CD4-positive, alpha-beta T cell treated with Interleukin-15 for 1 hour (primary cell): ENCODE measurements around the gene CCDC97.
"Not testable (repeated sequence)": the region's sequence is repeated elsewhere in the genome, so short reads cannot be mapped to it uniquely, and the experiment has no call there.

Source experiments
- DNase-seq: peaks from one replicate; pipeline ENCODE4 v3.0.0-alpha.2; 2020

Gene CCDC97

DNA sequence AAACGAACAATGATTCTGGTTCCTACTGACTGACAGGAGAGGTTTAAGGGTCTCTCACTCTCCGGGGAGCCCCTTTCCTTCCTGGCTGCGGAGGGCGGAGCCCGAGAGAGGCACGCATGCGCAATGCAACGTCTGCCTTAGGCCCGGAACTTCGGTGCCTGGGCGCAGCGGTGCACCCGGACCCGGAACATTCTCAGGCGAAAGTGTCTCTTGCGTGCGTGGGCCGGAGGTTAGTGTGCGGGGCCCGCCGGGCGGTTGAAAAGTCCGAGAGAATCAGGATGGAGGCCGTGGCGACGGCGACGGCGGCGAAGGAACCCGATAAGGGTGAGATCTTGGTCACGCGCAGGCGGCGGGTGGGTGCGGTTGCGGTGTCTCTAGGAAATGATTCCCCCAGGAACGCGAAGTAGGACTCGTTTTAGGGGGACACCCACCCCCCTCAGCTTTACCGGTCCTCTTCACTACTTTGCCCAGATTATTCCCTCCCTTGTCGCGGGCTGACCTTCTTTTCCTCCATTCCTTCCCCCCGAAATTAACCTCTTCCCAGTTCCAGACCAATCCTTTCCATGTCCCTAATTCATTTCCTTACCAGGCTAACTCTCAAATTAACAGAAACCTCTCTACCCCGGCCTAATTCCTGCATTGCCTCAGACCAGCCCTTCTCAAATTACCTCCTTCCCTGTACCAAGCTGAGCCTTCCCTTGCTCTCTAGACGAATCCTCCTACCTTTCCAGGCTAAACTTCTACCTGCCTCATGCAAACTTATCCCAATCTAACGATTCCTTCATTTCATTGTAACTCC is at the start of gene CCDC97:
Gene CCDC97 (plus strand): TSS at position 140 of the 799 bp plus-strand sequence. CDS start 139 bp downstream, at position 279.
- DNase-seq: peak; percentile 89

DNA sequence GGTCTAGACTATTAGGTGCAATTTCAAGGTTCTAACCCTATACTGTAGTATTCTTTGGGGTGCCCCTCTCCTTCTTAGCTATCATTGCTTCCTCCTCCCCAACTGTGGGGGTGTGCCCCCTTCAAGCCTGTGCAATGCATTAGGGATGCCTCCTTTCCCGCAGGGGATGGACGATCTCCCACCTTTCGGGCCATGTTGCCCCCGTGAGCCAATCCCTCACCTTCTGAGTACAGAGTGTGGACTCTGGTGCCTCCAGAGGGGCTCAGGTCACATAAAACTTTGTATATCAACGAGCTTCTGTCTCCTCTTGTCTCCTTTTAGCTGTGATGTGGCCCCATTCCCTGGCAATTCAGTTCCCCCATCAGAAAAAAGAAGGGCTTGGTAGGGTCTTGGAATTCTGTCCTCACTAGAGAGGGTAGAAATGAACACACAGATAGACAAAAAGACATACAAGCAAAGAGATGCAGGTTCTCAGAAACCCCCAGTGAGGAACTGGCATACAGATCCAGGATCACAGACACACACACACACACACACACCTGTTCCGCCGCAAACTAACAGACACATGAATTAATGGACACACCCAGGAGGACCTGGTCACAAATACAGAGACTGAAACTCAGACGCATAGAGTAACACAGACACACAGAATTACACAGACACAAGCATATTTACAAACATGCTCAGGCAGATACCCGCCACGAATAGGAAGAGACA is 48.3 kb upstream of the CCDC97 start:
- no peak for DNase-seq

DNA sequence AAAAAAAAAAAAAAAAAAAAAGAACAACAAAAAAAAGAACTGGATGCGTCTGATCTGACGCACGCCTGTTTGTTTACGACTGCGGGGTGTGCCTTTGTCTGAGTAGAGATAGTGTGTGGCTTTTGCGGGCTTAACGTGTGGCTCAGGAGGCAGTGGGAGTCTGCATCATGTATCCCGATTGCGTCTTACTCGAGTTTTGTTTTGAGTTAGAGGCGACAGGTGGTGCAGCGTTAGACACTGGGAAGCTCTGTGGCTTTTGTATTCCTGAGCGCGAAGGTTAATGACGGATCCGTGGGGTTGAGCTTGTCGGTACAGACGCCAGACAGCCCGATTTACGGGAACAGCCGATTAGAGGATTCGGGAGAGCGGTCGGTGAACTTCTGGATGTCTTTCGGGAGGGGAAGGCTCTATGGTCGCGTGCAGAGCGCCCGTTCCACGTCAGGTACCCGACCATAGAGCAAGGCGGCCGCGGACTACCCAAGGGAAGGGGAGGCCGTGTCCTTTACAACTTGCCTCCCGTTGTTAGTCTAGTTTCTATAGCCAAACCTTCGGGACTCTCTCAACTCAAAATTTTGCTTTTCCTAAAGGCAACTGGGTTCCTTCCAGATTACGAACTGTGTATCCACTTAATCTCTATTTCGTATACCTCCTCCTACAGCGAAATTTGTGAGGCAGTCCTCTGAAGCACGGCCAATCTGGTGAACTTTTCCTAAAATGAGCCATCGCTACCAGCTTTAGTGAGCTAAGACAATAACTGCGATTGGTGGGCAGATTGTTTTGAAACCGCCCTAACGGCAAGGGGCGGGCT is 46.7 kb upstream of the CCDC97 start:
- peak; percentile 94 for DNase-seq

DNA sequence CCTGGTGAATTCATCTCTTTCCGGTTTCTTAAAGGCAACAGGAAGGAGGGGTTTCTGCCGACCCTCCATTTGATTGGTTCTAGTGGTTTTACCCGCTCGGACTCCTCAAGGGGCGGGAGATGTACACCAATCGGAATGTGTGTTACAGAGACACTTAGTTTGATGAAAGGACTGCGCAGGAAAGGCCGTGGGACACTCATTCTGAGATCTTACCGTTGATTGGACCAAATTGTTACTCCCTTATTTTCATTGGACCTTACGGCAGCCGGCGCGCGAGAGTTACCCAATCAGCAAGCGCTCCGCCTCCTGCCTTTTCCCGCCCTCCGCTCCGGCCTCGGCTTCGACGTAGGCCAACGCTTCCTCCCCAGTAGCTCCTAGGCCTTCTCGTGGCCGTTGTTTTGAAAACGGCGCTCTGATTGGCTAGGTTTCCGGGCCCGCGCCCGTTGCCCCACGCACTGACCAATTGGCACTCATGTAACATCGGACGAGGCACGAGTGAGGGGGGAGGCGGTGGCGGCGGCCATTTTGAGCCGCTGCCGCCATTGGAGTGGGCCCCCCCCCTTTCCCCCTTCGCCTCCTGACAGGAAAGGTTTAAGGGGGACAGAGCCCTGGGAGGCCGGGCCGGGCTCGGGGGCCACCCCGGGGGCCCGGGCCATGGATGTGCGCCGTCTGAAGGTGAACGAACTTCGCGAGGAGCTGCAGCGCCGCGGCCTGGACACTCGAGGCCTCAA is 46.0 kb upstream of the CCDC97 start, which contains the start of gene HNRNPUL1:
Gene HNRNPUL1 (plus strand): TSS at position 523 of the 731 bp plus-strand sequence. CDS start 132 bp downstream, at position 655.
- peak; percentile 99 for DNase-seq

DNA sequence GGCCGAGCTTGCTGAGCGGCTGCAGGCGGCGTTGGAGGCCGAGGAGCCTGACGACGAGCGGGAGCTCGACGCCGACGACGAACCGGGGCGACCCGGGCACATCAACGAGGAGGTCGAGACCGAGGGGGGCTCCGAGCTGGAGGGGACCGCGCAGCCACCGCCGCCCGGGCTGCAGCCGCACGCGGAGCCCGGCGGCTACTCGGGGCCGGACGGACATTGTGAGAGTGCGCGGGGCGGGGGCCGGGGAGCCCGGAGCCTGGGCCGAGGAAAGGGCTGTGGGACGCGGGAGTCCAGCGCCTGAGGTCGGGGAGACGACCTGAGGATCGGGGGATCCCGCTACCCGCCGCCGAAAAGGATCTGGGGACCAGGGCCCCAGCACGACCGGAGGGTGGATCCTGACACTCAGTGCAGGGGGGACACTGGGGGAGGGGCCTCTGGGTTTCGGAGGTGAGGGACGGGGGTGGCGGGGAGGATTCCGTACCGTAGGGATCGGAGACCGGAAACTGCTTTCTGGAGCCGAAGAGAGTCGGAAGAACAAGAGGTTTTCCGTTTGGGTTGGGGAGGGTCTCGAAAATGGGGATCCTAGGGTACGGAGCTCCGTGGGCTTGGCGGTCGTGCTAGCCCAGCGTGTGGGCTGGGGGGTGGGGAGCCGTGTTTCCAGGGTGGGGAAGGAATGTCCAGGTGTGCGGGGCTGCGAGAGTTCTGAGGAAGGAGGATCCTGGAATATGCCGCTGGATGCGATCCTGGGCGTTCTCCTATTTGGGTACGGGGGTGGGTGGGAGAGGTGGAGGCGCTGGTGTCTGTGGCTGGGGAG is 45.2 kb upstream of the CCDC97 start:
- DNase-seq: peak; percentile 47

DNA sequence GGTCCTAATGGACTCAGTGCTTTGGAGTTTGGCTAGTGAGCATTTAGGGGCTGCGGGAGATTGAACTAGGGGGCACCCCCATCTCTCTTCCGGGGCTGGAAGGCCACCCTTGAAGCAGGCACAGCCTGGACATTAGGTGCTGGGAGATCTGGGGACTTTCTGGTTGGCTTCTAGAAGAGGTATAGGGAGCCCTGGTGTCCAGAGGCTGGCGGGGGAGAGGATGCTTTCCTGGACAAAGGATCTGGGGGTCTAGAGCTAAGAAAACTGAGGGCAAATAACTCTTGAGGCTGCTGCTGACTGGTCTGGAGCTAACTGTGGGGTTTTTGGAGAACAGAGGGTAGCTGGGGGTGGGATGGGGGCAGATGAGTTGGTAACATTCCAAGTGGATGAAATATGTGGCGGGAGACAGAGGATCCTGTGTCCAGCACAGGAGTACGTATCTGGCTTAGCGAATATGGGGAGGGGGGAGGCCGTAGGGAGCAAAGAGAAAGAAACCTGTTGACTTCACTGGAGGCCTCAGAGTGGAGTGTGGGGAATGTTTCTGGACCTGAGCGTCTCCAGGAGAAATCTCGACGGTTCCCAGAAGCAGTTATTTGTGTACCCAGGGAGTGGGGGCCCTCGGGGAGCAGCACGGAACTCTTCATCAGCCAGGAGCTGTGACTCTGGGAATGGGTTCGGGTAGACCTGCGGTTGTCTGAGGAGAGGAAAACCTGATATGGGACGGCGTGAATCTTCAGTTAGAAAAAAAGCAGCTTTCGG is 44.4 kb upstream of the CCDC97 start:
- DNase-seq: no peak

DNA sequence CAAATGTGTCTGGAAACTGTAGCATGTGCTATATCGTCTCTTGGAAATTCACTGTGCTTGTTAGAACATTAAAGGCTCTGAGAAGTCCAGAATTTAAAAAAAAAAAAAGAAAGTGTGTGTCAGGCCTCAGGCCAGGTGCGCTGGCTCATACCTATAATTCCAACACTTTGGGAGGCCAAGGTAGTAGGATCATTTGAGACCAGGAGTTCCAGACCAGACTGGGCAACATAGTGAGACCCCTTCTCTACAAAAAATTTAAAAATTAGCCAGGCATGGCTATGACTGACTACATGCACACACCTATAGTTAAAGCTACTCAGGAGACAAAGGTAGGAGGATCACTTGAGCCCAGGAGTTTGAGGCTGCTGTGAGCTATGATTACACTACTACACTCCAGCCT is 40.9 kb upstream of the CCDC97 start:
- no peak for DNase-seq

DNA sequence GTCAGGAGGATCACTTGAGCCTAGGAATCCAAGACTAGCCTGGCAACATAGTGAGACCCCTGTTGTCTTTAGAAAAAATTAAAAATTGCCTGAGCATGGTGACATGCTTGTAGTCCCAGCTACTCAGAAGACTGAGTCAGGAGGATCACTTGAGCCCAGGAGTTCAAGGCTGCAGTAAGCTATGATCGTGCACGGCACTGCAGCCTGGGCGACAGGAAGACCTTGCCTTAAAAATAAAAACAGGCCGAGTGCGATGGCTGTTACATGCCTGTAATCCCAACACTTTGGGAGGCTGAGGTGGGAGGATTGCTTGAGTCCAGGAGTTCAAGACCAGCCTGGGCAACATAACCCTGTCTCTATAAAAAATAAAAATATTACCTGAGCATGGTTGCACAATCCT is 40.4 kb upstream of the CCDC97 start:
- no peak for DNase-seq

DNA sequence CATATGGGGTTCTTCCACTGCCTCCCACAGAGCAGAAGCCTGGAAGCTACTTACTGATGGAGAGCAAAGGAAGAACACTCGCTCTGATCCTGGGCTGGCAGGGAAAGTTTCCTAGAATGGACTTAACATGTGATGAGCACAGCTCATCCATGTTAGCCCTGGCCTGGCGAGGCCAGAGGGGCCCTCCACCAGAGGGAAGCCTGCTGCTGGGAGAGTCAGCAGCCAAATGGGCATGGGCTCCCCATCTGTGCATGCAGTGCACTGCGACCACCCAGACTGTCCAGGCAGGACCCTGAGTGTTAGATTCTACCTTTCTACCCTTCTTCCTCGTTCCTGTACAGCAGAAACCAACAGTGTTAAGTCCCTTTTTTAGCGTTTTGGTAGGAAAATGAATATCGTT is 36.9 kb upstream of the CCDC97 start:
- no peak for DNase-seq

DNA sequence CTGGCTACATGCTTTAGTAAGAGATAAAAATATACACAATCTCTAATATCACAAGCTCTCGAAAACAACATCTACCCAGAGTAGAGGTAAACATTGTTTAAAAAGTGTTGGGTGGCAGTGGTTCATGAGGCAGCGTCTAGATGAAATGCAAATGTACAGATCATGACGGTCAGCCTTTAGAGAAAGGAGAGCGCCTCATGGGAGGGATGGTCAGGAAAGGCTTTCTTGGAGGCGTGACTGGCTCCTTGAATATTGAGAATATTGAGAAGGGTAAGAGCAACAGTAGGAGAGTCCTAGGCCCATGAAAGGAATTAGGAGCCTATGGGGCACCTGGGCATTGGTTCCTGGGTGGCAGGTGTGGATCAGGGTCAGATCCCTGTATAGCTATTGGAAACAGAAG is 35.2 kb upstream of the CCDC97 start:
- DNase-seq: no peak

DNA sequence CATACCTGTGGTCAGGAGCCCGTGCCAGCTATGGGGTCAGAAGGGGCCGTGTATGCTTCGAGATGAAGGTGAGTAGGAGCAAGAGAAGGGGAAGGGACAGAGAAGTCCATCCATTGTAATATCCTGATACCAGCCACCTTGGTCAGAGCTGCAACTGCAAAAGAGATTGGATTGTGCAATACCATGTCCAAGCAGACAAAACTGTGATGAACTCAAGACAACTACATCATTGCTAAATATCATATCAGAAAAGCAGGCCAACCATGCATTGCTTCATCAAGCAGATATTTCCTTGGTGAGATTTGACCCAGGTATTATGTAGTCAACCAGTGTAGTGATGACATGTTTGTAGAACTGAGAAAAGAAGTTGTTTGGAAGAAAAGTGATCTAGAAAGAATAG is 33.7 kb upstream of the CCDC97 start:
- DNase-seq: no peak

DNA sequence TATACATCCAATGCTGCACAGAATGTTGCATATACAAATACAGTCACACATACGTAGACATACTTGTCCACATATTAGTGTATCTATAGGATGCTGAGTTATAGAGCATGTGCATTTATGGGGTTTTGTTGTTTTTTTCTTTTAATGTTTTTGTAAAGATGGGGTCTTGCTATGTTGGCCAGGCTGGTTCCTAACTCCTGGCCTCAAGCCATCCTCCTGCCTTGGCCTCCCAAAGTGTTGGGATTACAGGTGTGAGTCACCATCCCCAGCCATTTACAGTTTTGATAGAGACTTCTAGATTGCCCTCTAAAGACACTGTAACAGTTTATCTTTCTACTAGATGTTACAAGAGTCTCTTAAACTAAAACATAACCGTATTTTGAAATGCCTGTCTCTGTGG is 31.5 kb upstream of the CCDC97 start:
- DNase-seq: no peak

DNA sequence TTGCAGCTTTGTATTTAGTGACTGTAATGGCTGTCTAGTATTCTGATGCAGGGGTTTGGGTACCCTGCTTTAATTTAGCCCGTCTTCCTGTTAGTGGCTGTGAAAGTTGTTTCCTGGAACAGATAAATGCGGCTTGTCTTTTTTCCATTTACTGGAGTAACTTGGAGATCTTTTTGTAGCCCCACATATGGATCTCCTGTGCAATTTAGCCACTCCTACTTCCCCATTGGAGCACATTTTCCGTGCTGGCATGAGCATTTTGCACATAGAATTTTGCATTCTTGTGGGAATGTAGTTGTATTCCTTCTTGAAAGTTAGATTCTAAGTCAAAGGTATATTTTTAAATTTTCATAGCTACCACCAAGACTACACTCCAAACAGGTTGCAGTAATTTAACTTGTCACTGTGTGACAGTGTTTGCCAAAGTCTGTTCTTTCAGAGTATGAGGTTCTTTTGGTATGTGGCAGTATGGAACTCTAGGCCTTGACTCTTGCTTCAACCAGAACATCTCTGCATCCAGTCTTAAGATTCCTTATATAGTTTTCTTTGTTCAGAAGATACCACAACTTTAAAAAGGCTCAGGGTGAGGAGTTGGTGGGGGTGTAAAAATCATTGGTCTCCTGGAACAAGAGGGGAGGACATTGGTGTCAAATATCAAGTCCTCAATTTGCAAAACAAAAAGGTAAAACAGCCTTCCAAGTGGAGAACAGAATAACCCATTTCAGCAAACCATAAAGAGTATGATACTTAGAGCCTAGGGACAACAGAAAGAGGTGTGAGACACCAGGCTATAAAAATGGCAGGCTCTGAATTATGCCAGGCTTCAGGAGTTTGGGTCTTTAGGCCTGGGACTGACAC is 21.1 kb upstream of the CCDC97 start:
- no peak for DNase-seq

DNA sequence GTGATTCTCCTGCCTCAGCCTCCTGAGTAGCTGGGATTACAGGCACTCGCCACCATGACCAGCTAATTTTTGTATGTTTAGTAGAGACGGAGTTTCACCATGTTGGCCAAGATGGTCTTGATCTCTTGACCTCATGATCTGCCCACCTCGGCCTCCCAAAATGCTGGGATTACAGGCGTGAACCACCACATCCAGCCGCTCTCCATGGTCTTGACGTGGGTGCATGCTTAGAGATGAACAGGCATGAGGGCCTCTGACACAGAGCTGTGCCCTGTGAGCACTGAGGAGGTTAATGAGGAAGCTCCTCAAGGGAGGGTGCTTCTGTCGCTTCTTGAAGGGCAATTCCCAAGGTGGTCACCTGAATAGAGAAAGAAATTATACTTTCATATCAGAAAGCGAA is 20.2 kb upstream of the CCDC97 start:
- DNase-seq: not testable (repeated sequence)

DNA sequence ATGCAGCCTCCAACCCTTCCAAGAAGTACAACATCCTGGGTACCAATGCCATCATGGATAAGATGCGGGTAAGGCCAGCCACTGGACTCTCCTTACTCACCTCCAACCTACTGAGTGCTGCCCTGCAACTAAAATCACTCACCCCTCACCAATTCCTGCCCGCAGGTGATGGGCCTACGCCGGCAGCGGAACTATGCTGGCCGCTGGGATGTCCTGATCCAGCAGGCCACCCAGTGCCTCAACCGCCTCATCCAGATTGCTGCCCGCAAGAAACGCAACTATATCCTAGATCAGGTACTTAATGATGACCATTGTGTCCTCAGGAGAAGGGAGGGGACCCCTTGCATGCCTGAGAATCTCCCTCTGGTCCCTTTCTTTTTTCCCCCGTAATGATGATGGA is 15.6 kb upstream of the CCDC97 start:
- DNase-seq: no peak

DNA sequence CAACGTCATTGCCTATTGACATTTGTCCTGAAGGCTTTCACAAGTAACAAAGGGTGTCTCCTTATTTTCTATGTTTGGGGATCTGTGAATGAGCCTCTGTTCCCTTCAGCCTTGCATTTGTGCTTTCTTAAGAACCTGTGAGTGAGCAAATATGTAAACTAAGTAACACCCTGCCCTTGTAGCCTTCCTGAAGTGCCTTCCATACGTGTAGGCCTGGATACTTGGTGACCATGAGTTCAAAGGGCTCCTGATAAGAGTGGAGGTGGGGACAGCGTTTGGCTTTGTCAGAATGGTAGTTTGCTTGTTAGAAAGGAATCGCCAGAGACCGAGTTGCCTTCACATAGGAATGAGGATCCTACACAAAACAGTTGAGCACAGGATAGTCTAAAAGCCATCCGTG is 14.5 kb upstream of the CCDC97 start:
- no peak for DNase-seq

DNA sequence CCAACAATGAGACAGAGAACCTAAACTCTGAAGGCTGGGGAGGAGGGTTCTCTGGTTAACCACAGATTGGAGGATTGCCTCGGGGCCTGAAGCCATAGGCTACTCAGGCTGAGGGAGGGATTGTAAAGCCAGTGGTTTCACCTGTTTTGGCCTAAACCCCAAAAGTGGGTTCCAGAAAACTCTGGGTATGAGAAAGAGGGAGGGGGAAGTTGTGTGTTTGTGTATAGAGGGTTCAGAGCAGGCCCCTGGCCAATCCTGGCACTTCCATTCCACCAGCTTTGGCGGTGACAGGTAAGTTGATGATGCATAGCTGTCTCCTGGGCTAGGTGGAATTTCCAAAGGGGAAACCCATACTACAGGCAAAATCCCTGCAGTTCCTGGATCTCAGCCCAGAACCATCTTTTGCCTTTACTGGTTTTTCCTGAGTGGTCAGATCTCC is 13.5 kb upstream of the CCDC97 start:
- no peak for DNase-seq

DNA sequence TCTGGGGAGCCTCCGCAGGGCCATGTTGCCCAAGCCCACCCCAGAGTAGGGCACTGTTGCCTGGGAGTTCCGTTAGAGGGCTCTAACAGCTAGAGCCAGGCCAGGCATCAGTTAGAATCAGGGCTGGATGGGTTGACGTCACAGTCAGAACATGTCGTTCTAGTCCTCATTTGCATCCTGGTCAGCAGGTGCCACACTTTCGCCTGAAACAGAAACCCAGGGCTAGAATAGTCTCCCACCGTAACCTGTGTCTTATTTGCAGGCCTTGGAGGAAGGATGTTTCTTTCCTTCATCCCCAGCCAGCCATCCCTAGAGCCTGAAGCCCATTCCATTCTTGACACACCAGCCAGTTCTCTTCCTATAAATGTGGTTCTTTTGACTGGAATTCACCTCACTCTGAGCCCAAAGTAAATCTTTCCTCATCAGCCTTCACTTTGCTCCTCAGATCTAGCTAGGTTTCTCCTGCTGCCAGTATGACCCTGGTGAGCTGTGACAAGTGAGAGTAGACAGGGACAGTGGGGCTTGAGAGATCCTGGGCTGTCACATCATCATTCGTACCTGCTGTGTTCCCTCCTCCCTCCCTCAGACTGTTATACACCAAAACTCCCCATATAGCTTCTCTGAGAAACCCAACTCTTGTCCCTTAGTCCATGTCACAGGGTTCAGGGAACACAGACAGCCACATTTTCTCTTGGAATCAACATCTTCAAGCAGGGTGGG is 12.2 kb upstream of the CCDC97 start:
- DNase-seq: peak; percentile 74

DNA sequence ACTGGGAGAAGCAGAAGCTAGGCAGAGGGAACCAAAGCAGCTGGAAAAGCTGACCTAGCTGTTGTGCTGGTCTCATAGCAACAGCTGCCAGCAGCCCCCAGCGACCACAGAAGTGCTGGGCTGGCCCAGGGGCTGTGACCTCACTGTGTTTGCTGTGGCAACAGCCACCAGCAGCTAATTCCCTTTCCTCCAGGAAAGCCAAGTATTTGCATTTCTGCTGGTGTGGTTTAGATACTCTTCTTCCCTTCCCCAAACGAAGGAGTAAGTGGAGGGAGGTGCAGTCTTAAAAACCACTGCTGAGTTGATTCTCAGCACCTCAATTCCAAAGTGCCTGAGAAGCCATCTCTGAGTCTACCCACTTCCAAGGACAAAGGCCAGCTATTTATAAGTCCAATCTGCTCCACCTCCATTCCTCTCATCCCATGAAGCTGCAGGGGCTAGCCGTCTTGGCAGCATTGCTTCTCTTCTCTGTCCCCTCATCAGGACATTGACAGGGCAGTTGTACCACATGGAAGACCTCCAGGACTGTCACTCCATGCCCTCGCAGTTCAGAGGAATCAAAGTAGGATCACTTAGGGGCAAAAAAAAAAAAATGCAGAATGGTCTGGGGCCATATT is 11.5 kb upstream of the CCDC97 start:
- DNase-seq: peak; percentile 85
